CD4-positive, alpha-beta T cell treated with Interleukin-15 for 1 hour (primary cell): ENCODE measurements around the gene SMIM24.

Experiments used
- DNase-seq: peaks from one replicate; pipeline ENCODE4 v3.0.0-alpha.2; 2020

SMIM24 gene

GRCh38 chr19:3470500-3471128, 9.7 kb downstream of the SMIM24 start:
- no peak for DNase-seq

- DNase-seq, result no peak
Measured at GRCh38 chr19:3469638-3470499, 10.5 kb downstream of the SMIM24 start.

DNA sequence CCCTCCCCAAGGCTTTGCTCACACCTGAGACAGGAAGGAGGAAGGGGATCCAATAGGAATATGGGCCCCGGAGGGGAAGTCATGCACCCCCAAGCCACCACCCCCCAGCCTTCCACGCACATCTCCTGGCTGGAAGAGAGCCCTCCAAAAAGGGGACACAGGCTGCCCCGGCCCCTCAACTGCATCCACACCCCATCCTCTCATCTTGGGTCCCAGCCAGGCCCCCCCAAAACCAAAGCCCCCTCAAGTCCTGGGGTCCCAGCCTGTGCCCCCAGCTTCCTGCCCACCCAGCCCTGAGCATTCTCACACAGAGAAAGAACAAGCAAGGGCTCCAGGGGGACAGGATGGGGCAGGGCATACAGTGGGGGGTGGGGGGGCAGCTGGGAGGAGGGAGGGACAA, 12.1 kb downstream of the SMIM24 start:
- DNase-seq, result no peak

DNA sequence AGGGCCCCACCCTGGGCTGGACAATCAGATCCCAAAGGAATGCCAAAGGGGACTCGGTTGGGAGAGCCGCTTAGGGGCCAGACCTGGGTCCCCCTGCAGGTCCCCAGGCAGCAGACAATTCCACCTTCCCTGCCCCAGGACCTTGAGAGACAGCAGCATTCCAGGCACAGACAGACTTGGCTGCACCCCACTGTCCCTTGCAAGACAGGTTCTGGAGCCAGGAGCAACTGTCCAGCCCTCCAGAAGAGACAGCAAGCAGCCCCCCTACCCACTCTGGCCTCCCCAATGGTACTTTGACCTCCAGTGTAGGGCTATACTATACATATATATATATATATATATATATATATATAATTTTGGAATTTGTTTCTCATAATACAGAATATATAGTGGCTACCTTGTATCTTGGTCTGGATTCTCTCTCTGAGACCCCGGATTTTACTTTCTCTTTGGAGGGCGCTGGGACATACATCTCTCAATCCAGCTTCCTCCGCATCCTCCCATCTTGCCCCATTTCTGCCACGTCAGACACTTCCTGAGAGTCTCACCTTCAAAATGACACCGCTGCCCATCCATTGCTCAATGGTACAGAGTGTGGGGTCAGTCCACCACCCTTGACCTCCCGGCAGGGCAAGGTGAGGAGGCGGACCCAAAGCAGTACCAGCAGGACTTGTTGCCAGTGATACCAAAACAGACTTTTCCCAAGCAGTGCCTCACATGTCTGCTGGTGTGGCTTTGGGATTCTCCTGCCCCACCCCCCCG, 12.7 kb downstream of the SMIM24 start:
- DNase-seq, result no peak

DNA sequence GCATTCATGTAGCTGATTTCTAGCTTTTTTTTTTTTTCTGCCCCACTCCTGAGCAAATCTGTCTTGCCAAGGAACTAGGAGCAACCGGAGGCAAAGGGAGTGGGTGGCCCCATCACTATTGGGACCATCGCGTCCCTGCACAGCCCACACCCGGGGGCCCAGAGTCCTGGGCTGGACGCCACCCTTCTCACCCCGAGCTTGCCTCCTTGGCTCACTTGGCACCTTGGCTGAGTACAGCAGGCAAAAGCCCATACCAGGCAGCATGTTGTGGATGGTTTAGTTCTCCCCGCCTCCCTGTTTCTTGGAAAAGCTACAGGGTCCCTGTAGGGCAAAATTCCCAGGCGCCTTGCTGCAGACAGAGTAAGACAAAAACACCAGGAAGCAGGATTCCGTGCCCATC, 13.7 kb downstream of the SMIM24 start:
- no peak for DNase-seq

DNA sequence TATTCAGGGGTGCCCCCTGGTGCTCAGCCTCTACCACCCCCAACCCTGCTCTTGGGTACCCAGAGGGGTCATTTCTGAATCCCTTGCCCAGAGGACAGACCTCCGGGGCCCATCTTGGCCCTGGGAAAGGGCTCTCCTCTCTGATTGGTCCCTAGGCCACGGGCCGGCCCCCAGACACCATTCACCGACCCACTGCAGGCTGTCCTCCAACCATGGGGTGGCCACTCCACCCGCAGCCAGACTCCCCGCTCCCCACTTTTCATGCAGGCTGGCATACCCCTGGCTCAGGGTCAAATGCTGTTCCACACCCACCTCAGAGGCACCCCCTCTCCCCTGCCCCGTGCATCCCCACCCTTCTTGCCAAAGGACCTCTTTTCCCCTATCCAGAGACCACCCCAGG, 14.8 kb downstream of the SMIM24 start:
- no peak for DNase-seq

GRCh38 chr19:3464587-3465235, 15.6 kb downstream of the SMIM24 start:
- no peak for DNase-seq

DNA sequence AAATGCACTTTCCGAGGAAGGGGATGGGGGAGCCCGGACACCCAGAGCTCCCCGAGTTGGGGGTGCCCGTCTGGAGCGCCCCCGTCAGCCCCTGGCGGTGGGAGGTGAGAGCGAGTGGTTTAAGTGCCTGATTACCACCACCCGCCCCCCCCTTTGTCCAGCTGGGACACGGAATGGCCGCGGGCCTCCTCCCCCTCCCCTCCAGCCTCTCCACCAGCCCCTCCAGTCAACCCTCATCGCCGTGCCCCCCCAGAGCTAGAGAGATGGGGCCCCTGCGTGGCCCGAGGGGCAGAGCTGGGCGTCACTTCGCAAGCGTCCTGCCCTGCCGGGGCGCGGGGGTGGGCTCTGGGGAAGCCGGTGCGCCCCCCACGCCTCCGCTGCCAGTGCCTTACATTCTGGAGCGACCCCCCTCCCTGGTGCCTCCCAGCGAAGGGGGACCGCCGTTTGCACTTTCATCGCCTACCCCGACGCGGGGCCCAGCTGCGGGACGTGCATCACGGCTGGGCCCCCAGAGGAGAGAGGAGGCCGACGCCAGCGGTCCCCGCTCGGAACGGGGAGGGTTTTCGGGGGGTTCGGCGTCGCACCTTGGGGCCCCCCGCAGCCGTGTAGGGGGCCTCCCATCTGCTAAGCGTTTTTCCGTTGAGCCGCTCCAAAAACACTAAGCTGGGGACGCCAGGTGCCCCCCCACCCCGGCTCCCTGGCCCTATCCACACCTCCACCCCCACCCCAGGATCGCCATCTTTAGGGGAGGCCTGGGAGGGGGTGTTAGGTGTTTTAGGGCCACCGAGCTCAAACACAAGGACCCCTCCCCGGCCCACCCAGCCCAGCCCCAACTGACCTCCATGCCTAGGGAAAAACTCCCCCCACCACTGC, 16.4 kb downstream of the SMIM24 start:
- no peak for DNase-seq

GRCh38 chr19:3462991-3463713, 17.2 kb downstream of the SMIM24 start:
- DNase-seq, result no peak

DNA sequence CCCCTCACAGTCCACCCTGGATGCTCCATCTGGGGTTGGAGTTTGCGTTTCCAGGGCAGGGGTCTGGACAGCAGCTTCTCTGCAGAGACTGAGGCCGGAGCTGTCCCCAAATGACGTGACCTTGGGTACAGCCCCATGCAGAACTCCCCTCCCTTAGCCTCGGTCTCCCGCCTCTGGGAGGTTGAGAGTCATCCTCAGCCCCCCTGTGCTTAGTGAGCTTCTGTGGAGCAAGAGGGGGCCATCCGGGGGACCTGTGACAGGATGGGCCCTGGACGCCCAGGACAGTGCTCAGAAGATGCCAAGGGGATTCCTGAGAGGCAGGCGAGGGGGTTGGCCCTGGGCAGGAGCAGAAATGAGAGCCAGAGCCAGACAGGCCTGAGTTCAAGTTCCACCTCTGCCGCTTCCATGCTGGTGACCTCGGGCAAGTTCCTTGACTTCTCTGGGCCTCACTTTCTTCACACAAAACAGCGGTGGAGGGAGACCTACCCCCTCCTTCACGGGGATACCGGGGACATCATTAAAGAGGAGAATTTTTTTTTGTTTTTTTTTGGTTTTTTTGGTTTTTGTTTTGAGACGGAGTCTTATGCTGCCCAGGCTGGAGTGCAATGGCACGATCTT, 20.3 kb downstream of the SMIM24 start:
- DNase-seq, result no peak

GRCh38 chr19:3459089-3459881, 21.0 kb downstream of the SMIM24 start:
- no peak for DNase-seq

- DNase-seq, result no peak
Measured at GRCh38 chr19:3458229-3459088, 21.9 kb downstream of the SMIM24 start.

GRCh38 chr19:3457528-3458228, 22.6 kb downstream of the SMIM24 start:
- DNase-seq, result no peak

DNA sequence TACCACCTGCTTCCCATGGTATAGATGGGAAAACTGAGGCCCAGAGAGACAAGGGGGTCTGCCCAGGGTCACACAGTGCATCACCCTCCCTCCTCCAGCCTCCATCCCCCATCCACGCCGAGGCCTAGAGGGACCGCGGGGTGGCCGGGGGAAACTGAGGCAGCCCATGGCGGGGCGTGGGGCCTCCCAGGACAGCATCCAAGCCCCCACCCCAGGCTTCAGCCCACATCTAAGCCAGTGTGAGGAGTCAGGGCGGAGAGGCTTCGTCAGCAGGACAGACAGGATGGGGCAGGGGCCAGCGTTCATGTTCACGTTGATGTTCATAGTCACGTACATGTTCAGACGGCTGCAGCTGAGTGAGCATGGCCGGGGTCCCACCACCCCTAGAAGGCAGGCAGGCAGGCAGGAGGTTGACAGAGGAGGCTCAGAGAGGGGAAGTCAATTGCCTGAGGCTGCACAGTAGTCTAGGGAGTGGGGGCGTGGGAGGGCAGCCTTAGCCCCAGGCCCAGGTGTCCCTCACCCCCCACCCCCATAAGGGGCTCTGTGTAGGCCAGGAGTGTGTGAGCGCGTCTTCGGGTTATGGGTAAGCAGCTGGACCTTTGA, 23.3 kb downstream of the SMIM24 start:
- DNase-seq, result no peak

GRCh38 chr19:3455960-3456601, 24.2 kb downstream of the SMIM24 start:
- no peak for DNase-seq

- no peak for DNase-seq
Measured at GRCh38 chr19:3455393-3455955, 24.9 kb downstream of the SMIM24 start.
